ENCODE measurements around the gene FHAD1.

DNA sequence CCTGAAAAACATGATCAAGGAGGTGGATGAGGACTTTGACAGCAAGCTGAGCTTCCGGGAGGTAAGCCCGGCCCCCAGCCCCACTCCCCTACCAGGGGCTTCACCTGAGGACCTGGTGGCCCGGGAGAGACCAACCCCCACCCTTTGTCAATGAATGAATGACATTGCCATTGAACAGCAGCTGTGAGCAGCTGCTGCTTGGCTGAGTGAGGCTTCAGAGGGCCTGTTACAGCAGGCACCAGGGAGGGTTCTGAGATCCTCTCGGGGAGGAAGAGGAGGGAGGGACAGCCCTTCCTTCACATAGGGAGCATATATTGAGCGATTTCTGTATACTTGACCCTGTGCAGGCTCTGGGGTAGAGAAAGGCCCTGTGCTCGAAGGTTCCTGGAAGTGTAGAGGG is 178.9 kb downstream of the FHAD1 start:
- TF ChIP-seq, protein P1, sequence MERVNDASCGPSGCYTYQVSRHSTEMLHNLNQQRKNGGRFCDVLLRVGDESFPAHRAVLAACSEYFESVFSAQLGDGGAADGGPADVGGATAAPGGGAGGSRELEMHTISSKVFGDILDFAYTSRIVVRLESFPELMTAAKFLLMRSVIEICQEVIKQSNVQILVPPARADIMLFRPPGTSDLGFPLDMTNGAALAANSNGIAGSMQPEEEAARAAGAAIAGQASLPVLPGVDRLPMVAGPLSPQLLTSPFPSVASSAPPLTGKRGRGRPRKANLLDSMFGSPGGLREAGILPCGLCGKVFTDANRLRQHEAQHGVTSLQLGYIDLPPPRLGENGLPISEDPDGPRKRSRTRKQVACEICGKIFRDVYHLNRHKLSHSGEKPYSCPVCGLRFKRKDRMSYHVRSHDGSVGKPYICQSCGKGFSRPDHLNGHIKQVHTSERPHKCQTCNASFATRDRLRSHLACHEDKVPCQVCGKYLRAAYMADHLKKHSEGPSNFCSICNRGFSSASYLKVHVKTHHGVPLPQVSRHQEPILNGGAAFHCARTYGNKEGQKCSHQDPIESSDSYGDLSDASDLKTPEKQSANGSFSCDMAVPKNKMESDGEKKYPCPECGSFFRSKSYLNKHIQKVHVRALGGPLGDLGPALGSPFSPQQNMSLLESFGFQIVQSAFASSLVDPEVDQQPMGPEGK (CRISPR knock-in tag; IDR thresholded peaks at IDR 0.05; ENCODE audit: borderline replicate concordance): no peak
- TF ChIP-seq, protein P2, sequence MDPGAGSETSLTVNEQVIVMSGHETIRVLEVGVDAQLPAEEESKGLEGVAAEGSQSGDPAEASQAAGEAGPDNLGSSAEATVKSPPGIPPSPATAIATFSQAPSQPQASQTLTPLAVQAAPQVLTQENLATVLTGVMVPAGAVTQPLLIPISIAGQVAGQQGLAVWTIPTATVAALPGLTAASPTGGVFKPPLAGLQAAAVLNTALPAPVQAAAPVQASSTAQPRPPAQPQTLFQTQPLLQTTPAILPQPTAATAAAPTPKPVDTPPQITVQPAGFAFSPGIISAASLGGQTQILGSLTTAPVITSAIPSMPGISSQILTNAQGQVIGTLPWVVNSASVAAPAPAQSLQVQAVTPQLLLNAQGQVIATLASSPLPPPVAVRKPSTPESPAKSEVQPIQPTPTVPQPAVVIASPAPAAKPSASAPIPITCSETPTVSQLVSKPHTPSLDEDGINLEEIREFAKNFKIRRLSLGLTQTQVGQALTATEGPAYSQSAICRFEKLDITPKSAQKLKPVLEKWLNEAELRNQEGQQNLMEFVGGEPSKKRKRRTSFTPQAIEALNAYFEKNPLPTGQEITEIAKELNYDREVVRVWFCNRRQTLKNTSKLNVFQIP (CRISPR knock-in tag; IDR thresholded peaks at IDR 0.05; ENCODE audit: borderline replicate concordance, low read depth): no peak
- TF ChIP-seq TCF4 (CRISPR knock-in tag; IDR thresholded peaks at IDR 0.05; ENCODE audit: borderline replicate concordance) (no peak), ZNF565 (CRISPR knock-in tag; conservative IDR thresholded peaks at IDR 0.05; ENCODE audit: low read depth) (no peak), BACH2 (CRISPR knock-in tag; IDR thresholded peaks at IDR 0.05; ENCODE audit: borderline replicate concordance) (no peak), ARNTL (CRISPR knock-in tag; IDR thresholded peaks at IDR 0.05; ENCODE audit: borderline replicate concordance, low read depth) (no peak), TOX (CRISPR knock-in tag; IDR thresholded peaks at IDR 0.05; ENCODE audit: borderline replicate concordance) (no peak), CSDC2 (CRISPR knock-in tag; IDR thresholded peaks at IDR 0.05) (no peak)

All from SK-N-SH treated with all-trans-retinoic acid at 6 μM for 48 hours (cell line).